Endodermal cell (in vitro differentiated cells): ENCODE data around the gene SDK1. TPM values are rescaled to one million over a fixed set of nuclear protein-coding genes. Genes with fewer than 3 reads are reported as not detected.
A peak's percentile ranks its signal among the peaks of the same experiment; 100 is the strongest.

Source experiments
- DNase-seq: peaks from one replicate; pipeline ENCODE4 v3.0.0-alpha.2; 2017
- H3K27ac ChIP-seq: 2 replicates; pipeline ENCODE4 v1.5.1; 2013; ENCODE audit warnings: mild to moderate bottlenecking, low read depth, low read length, moderate library complexity
- H3K27me3 ChIP-seq: 2 replicates; pipeline ENCODE4 v1.6.1; 2013; ENCODE audit warnings: mild to moderate bottlenecking, low read length, moderate library complexity; ENCODE audit not compliant: insufficient read depth, control insufficient read depth, poor library complexity, severe bottlenecking
- H3K36me3 ChIP-seq: 2 replicates; pipeline ENCODE4 v1.7.0; 2013; ENCODE audit warnings: mild to moderate bottlenecking, low read length, moderate library complexity; ENCODE audit not compliant: control insufficient read depth, insufficient read depth
- H3K4me1 ChIP-seq: one replicate; pipeline ENCODE4 v1.7.0; 2013; ENCODE audit warnings: low read length; ENCODE audit not compliant: control insufficient read depth, insufficient read depth
- H3K4me3 ChIP-seq: 2 replicates; pipeline ENCODE4 v1.5.1; 2013; ENCODE audit warnings: mild to moderate bottlenecking, low read length, moderate library complexity
- H3K9ac ChIP-seq: 2 replicates; pipeline ENCODE4 v1.6.1; 2013; ENCODE audit warnings: mild to moderate bottlenecking, low read length, moderate library complexity; ENCODE audit not compliant: poor library complexity, severe bottlenecking; ENCODE audit errors: extremely low read depth
- H3K9me3 ChIP-seq: 2 replicates; pipeline ENCODE4 v1.6.1; 2013; ENCODE audit warnings: mild to moderate bottlenecking, low read length, moderate library complexity; ENCODE audit not compliant: control insufficient read depth
- H3K27ac Mint-ChIP-seq: 2 replicates; pipeline ENCODE4 v1.8.0; 2020; ENCODE audit warnings: mixed read lengths
- H3K27me3 Mint-ChIP-seq: 2 replicates; pipeline ENCODE4 v1.8.0; 2021; ENCODE audit warnings: mild to moderate bottlenecking, mixed read lengths; ENCODE audit not compliant: insufficient read depth
- H3K36me3 Mint-ChIP-seq: 2 replicates; pipeline ENCODE4 v1.8.0; 2020; ENCODE audit warnings: low read depth, mixed read lengths
- H3K4me1 Mint-ChIP-seq: 2 replicates; pipeline ENCODE4 v1.8.0; 2020; ENCODE audit warnings: mixed read lengths
- H3K4me3 Mint-ChIP-seq: 2 replicates; pipeline ENCODE4 v1.8.0; 2020; ENCODE audit warnings: mild to moderate bottlenecking, moderate library complexity, mixed read lengths
- H3K9me3 Mint-ChIP-seq: 2 replicates; pipeline ENCODE4 v1.8.0; 2020; ENCODE audit warnings: mild to moderate bottlenecking, mixed read lengths
- WGBS, 2 experiments: methylation state at CpG; one replicate each; pipeline versions ENCODE4 v1.1.5 to v1.1.7; 2013; ENCODE audit warnings: missing lambda C conversion rate in 2 of 2, mixed read lengths in 1 of 2; ENCODE audit not compliant: insufficient coverage in 1 of 2, insufficient read length in 1 of 2; 5-methylcytosine and 5-hydroxymethylcytosine counted together
- total RNA-seq, 2 donors: library from RNA; stranded (reverse); fragmentation: NEBNext Ultra II Directional in 1 of 2; extraction: Animal tissue kit (Norgen Biotek cat#: 25700) in 1 of 2; gene quantifications; 2 replicates in 1 of 2; 3 replicates in 1 of 2; pipeline ENCODE4 v1.2.1, GENCODE V29; 2021
- TF ChIP-seq, protein P1 (sequence below): fragments of 200-600 bp; sonication (generic); conservative IDR thresholded peaks from 2 replicates; pipeline ENCODE4 v1.5.0; 2021; ENCODE audit warnings: antibody characterized with exemption, mild to moderate bottlenecking

Gene SDK1
- total RNA-seq, 2 donors from 2014 or later: 22.7 to 23.1 TPM

DNA sequence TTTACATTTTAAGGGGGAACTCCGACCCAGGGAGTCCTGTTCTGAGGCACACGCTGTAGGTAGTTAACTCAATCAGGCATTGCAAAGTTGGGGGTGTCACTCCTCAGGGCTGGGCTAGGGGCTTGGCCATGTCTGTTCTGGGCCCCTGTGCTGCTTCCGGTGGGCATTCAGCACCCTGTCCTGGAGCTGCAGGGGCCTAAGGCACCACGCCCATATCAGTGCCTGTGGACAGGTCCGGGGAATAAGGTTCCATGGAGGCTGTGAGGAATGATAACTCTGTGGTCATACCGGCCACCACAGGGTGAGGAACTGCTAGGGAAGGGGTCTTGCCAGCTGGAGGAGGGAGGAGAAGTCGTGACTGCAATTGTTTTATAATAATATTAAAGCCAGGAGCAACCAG is 842.0 kb downstream of the SDK1 start:
- Mint-ChIP-seq H3K36me3 (peaks cover 7% of the 10 kb centered on the region), H3K4me3 (no peak overlapping the region), H3K4me1 (peaks cover 19% of the 10 kb centered on the region), H3K27me3 (no peaks in the 10 kb centered on the region), H3K27ac (no peak overlapping the region), H3K9me3 (no peaks in the 10 kb centered on the region)
- TF ChIP-seq, protein P1, sequence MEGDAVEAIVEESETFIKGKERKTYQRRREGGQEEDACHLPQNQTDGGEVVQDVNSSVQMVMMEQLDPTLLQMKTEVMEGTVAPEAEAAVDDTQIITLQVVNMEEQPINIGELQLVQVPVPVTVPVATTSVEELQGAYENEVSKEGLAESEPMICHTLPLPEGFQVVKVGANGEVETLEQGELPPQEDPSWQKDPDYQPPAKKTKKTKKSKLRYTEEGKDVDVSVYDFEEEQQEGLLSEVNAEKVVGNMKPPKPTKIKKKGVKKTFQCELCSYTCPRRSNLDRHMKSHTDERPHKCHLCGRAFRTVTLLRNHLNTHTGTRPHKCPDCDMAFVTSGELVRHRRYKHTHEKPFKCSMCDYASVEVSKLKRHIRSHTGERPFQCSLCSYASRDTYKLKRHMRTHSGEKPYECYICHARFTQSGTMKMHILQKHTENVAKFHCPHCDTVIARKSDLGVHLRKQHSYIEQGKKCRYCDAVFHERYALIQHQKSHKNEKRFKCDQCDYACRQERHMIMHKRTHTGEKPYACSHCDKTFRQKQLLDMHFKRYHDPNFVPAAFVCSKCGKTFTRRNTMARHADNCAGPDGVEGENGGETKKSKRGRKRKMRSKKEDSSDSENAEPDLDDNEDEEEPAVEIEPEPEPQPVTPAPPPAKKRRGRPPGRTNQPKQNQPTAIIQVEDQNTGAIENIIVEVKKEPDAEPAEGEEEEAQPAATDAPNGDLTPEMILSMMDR: no peak
- Histone ChIP-seq H3K9ac (no peak overlapping the region), H3K27me3 (no peaks in the 10 kb centered on the region), H3K4me1 (no peaks in the 10 kb centered on the region), H3K36me3 (no peaks in the 10 kb centered on the region), H3K9me3 (no peaks in the 10 kb centered on the region), H3K27ac (no peak overlapping the region), H3K4me3 (no peak overlapping the region)
- WGBS, 2 experiments: 94 to 100% methylated on average over 3 to 7 of the region's 7 CpGs
- DNase-seq: peak; percentile 33

DNA sequence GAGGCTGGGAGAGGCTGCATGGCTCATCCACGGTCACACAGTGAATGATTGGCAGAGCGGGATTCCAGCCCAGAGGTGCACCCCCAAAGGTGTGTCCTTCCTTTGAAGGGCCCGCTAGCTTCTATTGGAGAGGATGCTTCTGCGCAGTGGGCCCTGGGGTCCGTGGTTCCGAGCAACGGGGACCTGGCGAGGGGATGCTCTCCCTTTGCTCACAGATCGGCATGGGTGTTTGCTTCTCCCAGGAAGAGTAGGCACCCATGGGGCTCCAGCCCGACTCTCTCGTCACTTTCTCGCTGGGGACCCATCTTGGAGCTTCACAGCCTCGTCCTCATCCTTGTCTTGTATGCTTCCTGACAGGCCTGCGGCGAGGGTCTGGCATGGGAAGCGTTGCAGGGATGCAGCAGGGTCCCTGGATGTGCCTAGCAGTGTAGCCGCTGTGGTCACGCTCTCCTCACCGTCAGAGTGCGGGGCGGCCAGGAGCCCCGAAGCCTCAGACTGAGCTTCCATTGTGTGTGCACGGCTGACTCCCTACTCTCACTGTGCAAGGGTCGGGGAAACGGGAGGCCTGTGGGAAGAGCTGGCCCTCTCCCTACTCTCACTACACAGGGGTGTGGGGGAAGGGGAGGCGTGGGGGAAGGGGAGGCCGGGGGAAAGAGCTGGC is 842.6 kb downstream of the SDK1 start:
- no peak overlapping the region for H3K27ac Mint-ChIP-seq
- TF ChIP-seq, protein P1: no peak
- Histone ChIP-seq H3K9ac (no peak overlapping the region), H3K36me3 (no peaks in the 10 kb centered on the region), H3K27me3 (no peaks in the 10 kb centered on the region), H3K4me3 (no peak overlapping the region), H3K9me3 (no peaks in the 10 kb centered on the region), H3K4me1 (no peaks in the 10 kb centered on the region), H3K27ac (peak overlapping the region; percentile 89)
- no peaks in the 10 kb centered on the region for H3K9me3 Mint-ChIP-seq
- 94 to 97% methylated on average over 17 to 24 of the region's 27 CpGs for WGBS, 2 experiments
- H3K4me1 Mint-ChIP-seq: peaks cover 19% of the 10 kb centered on the region
- H3K4me3 Mint-ChIP-seq: no peak overlapping the region
- H3K27me3 Mint-ChIP-seq: no peaks in the 10 kb centered on the region
- peak; percentile 41 for DNase-seq
- peaks cover 7% of the 10 kb centered on the region for H3K36me3 Mint-ChIP-seq

DNA sequence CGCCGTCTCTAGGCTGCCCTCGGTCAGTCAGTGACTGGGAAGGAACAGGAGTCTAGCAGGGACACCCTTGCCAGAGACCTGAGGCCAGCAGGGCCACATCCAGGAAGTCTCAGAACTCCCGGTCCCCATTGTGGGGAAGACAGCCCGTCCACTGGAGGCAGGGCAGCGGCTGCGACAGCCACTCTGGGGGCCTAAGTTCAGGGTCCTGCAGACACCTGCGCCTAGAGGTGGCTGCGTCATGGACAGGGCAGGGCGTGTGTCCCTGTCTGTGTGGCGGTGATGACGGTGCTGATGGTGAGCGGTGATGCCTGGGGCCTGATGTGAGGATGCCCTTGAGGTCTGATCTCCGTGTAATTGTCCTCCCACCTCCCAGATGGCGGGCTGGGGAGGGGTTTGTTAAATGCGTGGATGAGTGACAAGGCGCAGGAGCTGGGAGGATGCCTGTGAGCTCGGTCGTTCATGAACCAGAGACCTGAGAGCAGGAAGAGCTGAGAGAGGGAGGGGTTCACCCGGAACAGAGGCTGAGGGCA is 843.2 kb downstream of the SDK1 start:
- WGBS, 2 experiments: 67 to 74% methylated on average over 4 to 19 of the region's 20 CpGs
- H3K27me3 Mint-ChIP-seq: no peaks in the 10 kb centered on the region
- Histone ChIP-seq H3K4me3 (no peak overlapping the region), H3K9me3 (no peaks in the 10 kb centered on the region), H3K4me1 (no peaks in the 10 kb centered on the region), H3K36me3 (no peaks in the 10 kb centered on the region), H3K9ac (no peak overlapping the region), H3K27ac (peak overlapping the region; percentile 89), H3K27me3 (no peaks in the 10 kb centered on the region)
- H3K36me3 Mint-ChIP-seq: peaks cover 7% of the 10 kb centered on the region
- H3K4me1 Mint-ChIP-seq: peaks cover 19% of the 10 kb centered on the region
- no peak for DNase-seq
- H3K9me3 Mint-ChIP-seq: no peaks in the 10 kb centered on the region
- TF ChIP-seq, protein P1: no peak
- H3K4me3 Mint-ChIP-seq: no peak overlapping the region
- no peak overlapping the region for H3K27ac Mint-ChIP-seq
